NB4 (cell line): ENCODE results near the gene THOC3.
"Not testable (repeated sequence)": the region's sequence is repeated elsewhere in the genome, so short reads cannot be mapped to it uniquely, and the experiment has no call there.

Experiments
- MYC ChIP-seq: IDR thresholded peaks from 2 replicates; pipeline ENCODE4 v1.6.1; 2011; ENCODE audit warnings: low read depth, low read length
- POLR2A ChIP-seq: IDR thresholded peaks from 2 replicates; pipeline ENCODE4 v1.6.1; 2011; ENCODE audit warnings: mild to moderate bottlenecking; ENCODE audit not compliant: insufficient read length; ENCODE audit errors: extremely low read depth
- TF ChIP-seq, protein P1 (sequence below): IDR thresholded peaks from one replicate; pipeline ENCODE4 v1.5.1; 2012; ENCODE audit warnings: low read depth, low read length
- TF ChIP-seq, protein P2 (sequence below): IDR thresholded peaks from 2 replicates; pipeline ENCODE4 v1.6.1; 2011; ENCODE audit warnings: low read depth, low read length

DNA sequence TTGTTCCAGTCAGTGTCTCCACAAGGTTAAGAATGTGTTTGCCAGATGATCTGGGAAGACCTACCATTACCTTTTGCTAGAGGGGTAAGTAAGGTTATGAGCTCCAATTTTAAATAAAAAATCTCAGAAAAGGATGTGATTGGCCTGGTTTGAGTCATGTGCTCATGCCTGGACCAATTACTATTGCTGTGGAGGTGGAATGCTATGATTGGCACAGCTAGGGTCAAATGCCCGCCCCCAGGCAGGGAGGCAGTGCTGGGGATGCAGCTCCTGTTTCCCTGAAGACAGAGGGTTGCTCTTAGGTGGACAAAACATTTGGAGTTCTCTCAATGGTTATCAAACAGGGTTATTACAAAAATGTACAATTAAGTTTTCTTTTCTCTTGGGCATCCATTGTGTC lies 29.6 kb downstream of the THOC3 start:
- TF ChIP-seq, protein P1, sequence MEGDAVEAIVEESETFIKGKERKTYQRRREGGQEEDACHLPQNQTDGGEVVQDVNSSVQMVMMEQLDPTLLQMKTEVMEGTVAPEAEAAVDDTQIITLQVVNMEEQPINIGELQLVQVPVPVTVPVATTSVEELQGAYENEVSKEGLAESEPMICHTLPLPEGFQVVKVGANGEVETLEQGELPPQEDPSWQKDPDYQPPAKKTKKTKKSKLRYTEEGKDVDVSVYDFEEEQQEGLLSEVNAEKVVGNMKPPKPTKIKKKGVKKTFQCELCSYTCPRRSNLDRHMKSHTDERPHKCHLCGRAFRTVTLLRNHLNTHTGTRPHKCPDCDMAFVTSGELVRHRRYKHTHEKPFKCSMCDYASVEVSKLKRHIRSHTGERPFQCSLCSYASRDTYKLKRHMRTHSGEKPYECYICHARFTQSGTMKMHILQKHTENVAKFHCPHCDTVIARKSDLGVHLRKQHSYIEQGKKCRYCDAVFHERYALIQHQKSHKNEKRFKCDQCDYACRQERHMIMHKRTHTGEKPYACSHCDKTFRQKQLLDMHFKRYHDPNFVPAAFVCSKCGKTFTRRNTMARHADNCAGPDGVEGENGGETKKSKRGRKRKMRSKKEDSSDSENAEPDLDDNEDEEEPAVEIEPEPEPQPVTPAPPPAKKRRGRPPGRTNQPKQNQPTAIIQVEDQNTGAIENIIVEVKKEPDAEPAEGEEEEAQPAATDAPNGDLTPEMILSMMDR, result not testable (repeated sequence)
- not testable (repeated sequence) for TF ChIP-seq POLR2A, MYC
- TF ChIP-seq, protein P2, sequence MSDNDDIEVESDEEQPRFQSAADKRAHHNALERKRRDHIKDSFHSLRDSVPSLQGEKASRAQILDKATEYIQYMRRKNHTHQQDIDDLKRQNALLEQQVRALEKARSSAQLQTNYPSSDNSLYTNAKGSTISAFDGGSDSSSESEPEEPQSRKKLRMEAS, result not testable (repeated sequence)
